Measurements from ENCODE around the gene DDAH1. TPM values are rescaled to one million over a fixed set of nuclear protein-coding genes. Genes with fewer than 3 reads are reported as not detected.

The DDAH1 gene
- total RNA-seq, 2 experiments from 2014 or later = not detected

DNA sequence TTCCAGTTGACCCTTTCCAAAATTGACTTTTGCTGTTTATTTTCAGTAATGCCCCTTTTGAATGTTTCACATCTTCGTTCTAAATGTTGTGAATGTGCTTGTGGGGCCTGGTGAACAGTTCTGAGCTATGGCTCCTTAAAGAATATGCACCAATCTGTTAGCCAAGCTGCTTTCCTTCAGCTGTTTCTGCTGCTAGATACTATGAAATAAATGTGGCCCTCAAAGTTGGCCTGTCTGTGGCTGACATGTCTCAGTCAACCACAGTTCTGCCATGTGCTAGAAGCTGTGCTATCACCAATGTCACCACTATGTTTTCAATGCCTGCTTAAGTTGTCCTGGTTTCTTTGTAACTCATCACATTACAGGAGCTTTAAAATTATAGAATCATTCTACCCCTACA is 101.9 kb downstream of the DDAH1 start:
- no peaks in the 10 kb centered on the region for H3K9me3 ChIP-seq (ENCODE audit: control insufficient read depth in 1 of 2, insufficient read depth in 1 of 2, low read length in 2 of 2)
- no peaks in the 10 kb centered on the region for H3K4me1 ChIP-seq (ENCODE audit: insufficient read depth, low read length)
- Mint-ChIP-seq H3K36me3 (ENCODE audit: low read depth) (no peaks in the 10 kb centered on the region), H3K27me3 (no peaks in the 10 kb centered on the region), H3K4me1 (ENCODE audit: low read depth) (no peaks in the 10 kb centered on the region), H3K27ac (no peak overlapping the region), H3K9me3 (no peaks in the 10 kb centered on the region), H3K4me3 (no peak overlapping the region)
- intact Hi-C loops (cut with DNase I, micrococcal nuclease) = no loop called here
- ChIA-PET CTCF (interaction anchor here (1.3 kb wide), 1 partner anchor 9 kb away, joined by 3 read pairs; no protein-coding TSS in a partner anchor), POLR2A (interaction anchor here (0.7 kb wide), 1 partner anchor 9 kb away, joined by 3 read pairs; no protein-coding TSS in a partner anchor)
- TF ChIP-seq, protein P1, sequence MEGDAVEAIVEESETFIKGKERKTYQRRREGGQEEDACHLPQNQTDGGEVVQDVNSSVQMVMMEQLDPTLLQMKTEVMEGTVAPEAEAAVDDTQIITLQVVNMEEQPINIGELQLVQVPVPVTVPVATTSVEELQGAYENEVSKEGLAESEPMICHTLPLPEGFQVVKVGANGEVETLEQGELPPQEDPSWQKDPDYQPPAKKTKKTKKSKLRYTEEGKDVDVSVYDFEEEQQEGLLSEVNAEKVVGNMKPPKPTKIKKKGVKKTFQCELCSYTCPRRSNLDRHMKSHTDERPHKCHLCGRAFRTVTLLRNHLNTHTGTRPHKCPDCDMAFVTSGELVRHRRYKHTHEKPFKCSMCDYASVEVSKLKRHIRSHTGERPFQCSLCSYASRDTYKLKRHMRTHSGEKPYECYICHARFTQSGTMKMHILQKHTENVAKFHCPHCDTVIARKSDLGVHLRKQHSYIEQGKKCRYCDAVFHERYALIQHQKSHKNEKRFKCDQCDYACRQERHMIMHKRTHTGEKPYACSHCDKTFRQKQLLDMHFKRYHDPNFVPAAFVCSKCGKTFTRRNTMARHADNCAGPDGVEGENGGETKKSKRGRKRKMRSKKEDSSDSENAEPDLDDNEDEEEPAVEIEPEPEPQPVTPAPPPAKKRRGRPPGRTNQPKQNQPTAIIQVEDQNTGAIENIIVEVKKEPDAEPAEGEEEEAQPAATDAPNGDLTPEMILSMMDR (IDR thresholded peaks at IDR 0.05) = no peak
- no peaks in the 10 kb centered on the region for H3K36me3 ChIP-seq (ENCODE audit: insufficient read depth, low read length)
- ATAC-seq (ENCODE audit: poor library complexity) = no peak
- H3K27me3 ChIP-seq (ENCODE audit: control insufficient read depth in 1 of 2, insufficient read depth in 2 of 2, low read length in 2 of 2) = no peaks in the 10 kb centered on the region
- DNase-seq = no peak
- no peak overlapping the region for H3K4me3 ChIP-seq (ENCODE audit: low read length)
- no peak overlapping the region for H3K27ac ChIP-seq (ENCODE audit: low read depth in 1 of 2, low read length in 2 of 2)

DNA sequence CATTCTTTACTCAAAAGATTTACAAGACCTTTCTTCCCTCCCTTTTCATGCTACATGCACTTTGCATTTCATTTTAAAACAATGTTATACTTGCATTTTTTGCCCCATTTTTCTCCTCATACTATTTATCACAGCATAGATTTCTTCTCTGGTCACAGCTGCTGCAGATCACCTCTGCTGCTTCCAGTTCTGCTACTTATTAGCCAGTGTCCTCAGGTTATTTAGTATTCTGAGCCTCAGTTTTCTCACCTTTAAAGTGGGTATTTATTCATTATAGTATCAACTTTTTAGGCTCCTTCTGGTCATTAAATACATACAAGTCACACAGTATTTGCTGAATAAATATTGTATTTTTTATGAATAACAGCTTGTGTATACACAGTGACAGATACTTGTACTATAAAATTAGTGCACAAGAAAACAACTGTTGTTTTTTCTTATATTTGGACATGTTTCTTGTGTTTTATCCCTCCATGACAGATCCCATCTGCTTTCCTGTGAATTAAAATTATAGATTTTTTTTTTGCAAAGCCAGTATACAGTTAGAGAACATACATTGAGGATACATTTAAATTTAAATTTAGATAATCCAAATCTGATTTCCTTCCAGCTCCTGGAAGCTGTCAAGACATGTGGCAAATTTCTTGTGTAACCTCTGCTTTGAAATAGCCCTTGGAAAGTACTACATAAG is 103.2 kb downstream of the DDAH1 start:
- Histone ChIP-seq H3K27me3 (ENCODE audit: control insufficient read depth in 1 of 2, insufficient read depth in 2 of 2, low read length in 2 of 2) (no peaks in the 10 kb centered on the region), H3K4me1 (ENCODE audit: insufficient read depth, low read length) (no peaks in the 10 kb centered on the region), H3K9me3 (ENCODE audit: control insufficient read depth in 1 of 2, insufficient read depth in 1 of 2, low read length in 2 of 2) (no peaks in the 10 kb centered on the region), H3K4me3 (ENCODE audit: low read length) (no peak overlapping the region), H3K36me3 (ENCODE audit: insufficient read depth, low read length) (no peaks in the 10 kb centered on the region), H3K27ac (ENCODE audit: low read depth in 1 of 2, low read length in 2 of 2) (no peak overlapping the region)
- no peak overlapping the region for H3K27ac Mint-ChIP-seq
- CTCF ChIA-PET = no interaction called here
- H3K36me3 Mint-ChIP-seq (ENCODE audit: low read depth) = no peaks in the 10 kb centered on the region
- no peak overlapping the region for H3K4me3 Mint-ChIP-seq
- H3K27me3 Mint-ChIP-seq = no peaks in the 10 kb centered on the region
- ATAC-seq (ENCODE audit: poor library complexity) (no peak), DNase-seq (no peak)
- no peaks in the 10 kb centered on the region for H3K4me1 Mint-ChIP-seq (ENCODE audit: low read depth)
- H3K9me3 Mint-ChIP-seq = no peaks in the 10 kb centered on the region
- intact Hi-C loops (cut with DNase I, micrococcal nuclease) = no loop called here
- POLR2A ChIA-PET = interaction anchor here (0.5 kb wide), 1 partner anchor 707 kb away, joined by 4 read pairs; no protein-coding TSS in a partner anchor
- TF ChIP-seq, protein P1 (IDR thresholded peaks at IDR 0.05) = no peak

- Mint-ChIP-seq H3K36me3 (ENCODE audit: low read depth) (no peaks in the 10 kb centered on the region), H3K27me3 (no peaks in the 10 kb centered on the region), H3K9me3 (no peaks in the 10 kb centered on the region), H3K27ac (no peak overlapping the region), H3K4me1 (ENCODE audit: low read depth) (no peaks in the 10 kb centered on the region), H3K4me3 (no peak overlapping the region)
- Histone ChIP-seq H3K4me3 (ENCODE audit: low read length) (no peak overlapping the region), H3K27me3 (ENCODE audit: control insufficient read depth in 1 of 2, insufficient read depth in 2 of 2, low read length in 2 of 2) (no peaks in the 10 kb centered on the region), H3K9me3 (ENCODE audit: control insufficient read depth in 1 of 2, insufficient read depth in 1 of 2, low read length in 2 of 2) (no peaks in the 10 kb centered on the region), H3K4me1 (ENCODE audit: insufficient read depth, low read length) (no peaks in the 10 kb centered on the region), H3K27ac (ENCODE audit: low read depth in 1 of 2, low read length in 2 of 2) (no peak overlapping the region), H3K36me3 (ENCODE audit: insufficient read depth, low read length) (no peaks in the 10 kb centered on the region)
- DNase-seq (no peak), ATAC-seq (ENCODE audit: poor library complexity) (no peak)
- CTCF ChIA-PET = no interaction called here
- intact Hi-C loops (cut with DNase I, micrococcal nuclease) = no loop called here
- POLR2A ChIA-PET = interaction anchor here (0.5 kb wide), 1 partner anchor 706 kb away, joined by 4 read pairs; no protein-coding TSS in a partner anchor
- TF ChIP-seq, protein P1 (IDR thresholded peaks at IDR 0.05) = no peak
These were observed 104.0 kb downstream of the DDAH1 start for GRCh38 chr1:85360730-85361493.
